IPS-11a (cell line): ENCODE measurements around the gene AP3B1.
"Not testable (repeated sequence)": the region's sequence is repeated elsewhere in the genome, so short reads cannot be mapped to it uniquely, and the experiment has no call there.

Source experiments
- H3K4me3 ChIP-seq: one replicate; pipeline ENCODE4 v1.5.1; 2013; ENCODE audit warnings: low read depth, low read length, control low read depth

AP3B1 gene

DNA sequence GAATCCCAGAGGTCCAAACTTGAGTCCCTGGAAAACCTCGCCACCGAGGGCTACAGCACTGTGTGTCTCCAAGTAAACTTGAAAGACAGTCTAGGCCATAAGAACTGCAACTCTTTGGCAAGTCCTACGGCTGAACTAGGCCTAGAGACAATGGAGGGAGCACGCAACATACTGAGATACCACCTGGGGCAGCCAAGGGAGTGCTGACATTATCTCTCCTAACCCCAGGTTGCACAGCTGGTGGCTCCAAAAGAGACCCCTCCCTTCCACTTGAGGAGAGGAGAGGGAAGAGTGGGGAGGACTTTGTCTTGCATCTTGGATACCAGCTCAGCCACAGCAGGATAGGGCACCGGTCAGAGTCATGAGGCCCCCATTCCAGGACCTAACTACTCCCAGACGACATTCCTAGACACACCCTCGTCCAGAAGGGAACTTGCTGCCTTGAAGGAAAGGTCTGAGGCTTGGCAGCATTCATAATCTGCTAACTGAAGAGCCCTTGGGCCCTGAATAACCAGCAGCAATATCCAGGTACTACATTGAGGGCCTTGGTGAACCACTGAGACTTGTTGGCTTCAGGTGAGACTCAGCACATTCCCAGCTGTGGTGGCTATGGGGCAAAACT, 42.7 kb downstream of the AP3B1 start:
- H3K4me3 ChIP-seq, result no peak overlapping the region

- no peak overlapping the region for H3K4me3 ChIP-seq
These were observed 49.4 kb downstream of the AP3B1 start for GRCh38 chr5:78245136-78245535.

DNA sequence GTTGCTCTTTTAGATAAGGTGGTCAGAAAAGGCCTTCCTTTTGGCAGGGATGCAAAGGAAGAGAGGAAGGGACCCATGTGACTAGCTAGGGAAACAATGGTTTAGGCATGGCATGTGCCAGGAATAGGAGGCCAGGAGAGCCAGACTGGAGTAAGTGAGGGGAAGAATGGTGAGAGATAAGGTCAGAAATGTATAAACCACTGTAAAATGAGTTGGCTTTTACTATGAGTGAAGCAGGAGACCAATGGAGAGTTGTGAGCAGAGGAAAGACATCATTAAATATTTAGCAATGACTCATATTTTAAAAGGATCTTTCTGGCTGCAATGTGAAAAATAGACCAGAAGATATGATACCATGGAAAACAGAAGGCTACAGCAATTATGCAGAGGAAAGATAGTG, 50.9 kb downstream of the AP3B1 start:
- H3K4me3 ChIP-seq, result no peak overlapping the region

- H3K4me3 ChIP-seq, result no peak overlapping the region
These were observed 51.4 kb downstream of the AP3B1 start for GRCh38 chr5:78243091-78243490.

DNA sequence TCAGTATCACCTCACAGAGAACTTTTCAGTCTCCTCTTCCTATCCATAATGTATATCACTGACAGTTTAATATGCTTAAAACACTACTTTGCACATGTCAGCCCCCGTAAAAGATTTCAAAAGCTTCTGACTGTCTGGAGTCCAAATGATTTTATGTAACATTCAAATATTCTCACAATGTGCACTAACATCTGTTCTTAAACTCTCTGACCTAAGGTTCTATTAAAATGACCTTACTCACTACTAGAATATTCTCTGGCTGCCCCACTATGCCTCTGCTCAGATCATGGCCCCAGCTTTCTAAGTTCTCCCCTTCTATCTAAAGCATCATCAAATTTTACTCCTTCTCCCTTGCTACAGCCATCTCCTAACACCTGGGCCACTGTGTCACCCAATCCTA, 52.5 kb downstream of the AP3B1 start:
- H3K4me3 ChIP-seq, result no peak overlapping the region

- no peak overlapping the region for H3K4me3 ChIP-seq
These were observed 56.6 kb downstream of the AP3B1 start for GRCh38 chr5:78237911-78238310.

GRCh38 chr5:78236046-78236445, 58.5 kb downstream of the AP3B1 start:
- no peak overlapping the region for H3K4me3 ChIP-seq

DNA sequence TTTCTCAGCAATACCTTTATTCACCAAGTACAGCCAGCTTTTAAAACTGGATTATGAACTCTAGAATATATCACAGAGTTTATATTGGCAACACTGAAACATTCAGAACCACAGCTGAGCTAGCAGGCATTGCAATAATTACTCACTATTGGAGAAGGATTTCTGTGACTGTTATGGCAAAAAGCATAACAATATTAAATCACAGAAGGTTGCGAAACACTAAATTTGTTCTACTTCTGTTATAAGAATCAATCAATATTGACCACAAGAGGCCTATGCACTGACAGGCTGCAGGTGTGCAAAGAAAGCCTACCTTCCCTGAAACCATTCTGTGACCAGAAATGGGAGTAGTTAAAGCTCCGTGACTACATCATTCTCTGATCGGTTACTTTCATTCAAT, 59.2 kb downstream of the AP3B1 start:
- H3K4me3 ChIP-seq, result no peak overlapping the region

GRCh38 chr5:78234804-78235203, 59.7 kb downstream of the AP3B1 start:
- H3K4me3 ChIP-seq, result no peak overlapping the region

GRCh38 chr5:78232163-78232562, 62.3 kb downstream of the AP3B1 start:
- no peak overlapping the region for H3K4me3 ChIP-seq

DNA sequence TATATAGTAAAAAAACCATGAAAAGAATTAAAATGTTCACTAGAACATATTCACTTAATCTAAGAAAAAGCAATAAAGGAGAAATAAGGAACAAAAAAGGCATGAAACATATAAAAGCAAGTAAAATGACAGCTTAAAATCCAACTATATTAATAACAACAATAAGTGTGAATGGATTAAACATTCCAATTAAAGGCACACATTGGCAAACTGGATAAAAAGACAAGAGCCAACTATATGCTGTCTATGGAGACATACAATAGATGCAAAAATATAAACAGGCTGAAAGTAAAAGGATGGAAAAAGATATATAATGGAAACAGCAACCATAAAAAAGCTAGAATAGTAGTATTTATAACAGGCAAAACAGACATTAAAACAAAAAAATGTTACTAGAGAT, 70.1 kb downstream of the AP3B1 start:
- no peak overlapping the region for H3K4me3 ChIP-seq

GRCh38 chr5:78221964-78222451, 72.5 kb downstream of the AP3B1 start:
- no peak overlapping the region for H3K4me3 ChIP-seq

- no peak overlapping the region for H3K4me3 ChIP-seq
These were observed 73.0 kb downstream of the AP3B1 start for GRCh38 chr5:78221467-78221866.

- H3K4me3 ChIP-seq, result no peak overlapping the region
These were observed 78.5 kb downstream of the AP3B1 start for GRCh38 chr5:78215972-78216371.

DNA sequence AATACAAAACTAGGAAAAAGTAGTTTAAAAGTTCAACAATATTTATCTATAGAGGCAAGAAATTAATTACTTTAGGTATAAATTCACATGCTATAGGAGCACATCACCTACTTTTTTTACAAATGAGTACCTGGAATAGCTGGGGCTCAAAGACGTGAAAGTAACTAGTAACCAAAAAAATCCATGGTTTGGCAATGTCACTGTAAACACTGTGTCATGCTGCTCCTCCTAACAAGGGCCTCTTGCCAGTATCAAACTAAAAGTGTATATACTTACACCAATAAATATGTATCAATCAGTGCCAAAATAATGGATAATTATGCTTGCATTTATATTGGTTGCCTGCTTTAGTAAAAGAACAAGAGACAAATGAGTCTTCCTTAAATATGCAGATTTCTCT, 78.9 kb downstream of the AP3B1 start:
- H3K4me3 ChIP-seq, result no peak overlapping the region

- H3K4me3 ChIP-seq, result no peak overlapping the region
These were observed 80.7 kb downstream of the AP3B1 start for GRCh38 chr5:78213799-78214198.

DNA sequence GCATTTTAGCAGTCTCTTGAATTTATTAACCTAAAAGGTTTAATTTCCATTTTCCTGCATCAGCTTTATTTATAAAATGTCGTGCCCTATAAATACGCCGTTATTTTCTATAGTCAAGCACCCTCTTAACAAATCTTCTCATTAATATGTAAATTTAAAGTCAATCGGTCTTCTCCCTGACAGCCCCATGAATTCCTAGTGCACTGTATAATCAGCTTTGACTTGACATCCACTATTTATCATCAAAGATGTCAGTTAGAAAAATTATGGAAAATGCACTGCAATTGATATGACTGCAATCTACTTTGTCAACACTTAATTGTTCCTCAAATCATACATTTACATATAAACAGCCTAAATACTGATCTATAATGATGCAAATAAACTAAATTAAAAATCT, 83.4 kb downstream of the AP3B1 start:
- no peak overlapping the region for H3K4me3 ChIP-seq

GRCh38 chr5:78204241-78204640, 90.3 kb downstream of the AP3B1 start:
- no peak overlapping the region for H3K4me3 ChIP-seq

DNA sequence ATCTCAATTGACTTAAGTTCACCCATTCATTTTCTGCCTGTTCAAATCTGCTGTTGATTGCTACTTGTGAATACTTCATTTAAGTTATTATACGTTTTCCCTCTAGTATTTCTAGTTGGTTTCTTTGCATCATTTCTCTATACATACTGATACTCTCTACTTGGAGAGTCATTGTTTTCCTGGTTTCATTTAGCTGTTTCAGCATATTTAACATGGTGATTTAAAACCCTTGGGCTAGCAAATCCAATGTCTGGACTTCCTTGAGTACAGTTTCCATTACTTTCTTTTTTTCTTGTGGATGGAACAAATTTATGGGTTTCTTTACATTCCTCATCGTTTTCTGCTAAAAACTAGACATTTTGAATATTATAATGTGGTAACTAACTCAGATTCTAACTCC, 90.7 kb downstream of the AP3B1 start:
- no peak overlapping the region for H3K4me3 ChIP-seq

- no peak overlapping the region for H3K4me3 ChIP-seq
These were observed 104.1 kb downstream of the AP3B1 start for GRCh38 chr5:78190402-78190801.

DNA sequence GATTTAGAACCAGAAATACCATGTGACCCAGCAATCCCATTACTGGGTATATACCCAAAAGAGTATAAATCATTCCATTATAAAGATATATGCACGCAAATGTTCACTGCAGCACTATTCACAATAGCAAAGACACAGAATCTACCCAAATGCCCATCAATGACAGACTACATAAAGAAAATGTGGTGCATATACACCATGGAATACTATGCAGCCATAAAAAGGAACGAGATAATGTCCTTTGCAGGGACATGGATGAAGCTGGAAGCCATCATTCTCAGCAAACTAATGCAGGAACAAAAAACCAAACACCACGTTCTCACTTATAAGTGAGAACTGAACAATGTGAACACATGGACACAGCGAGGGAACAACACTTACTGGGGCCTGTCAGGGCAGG, 105.8 kb downstream of the AP3B1 start:
- not testable (repeated sequence) for H3K4me3 ChIP-seq

GRCh38 chr5:78187172-78187571, 107.3 kb downstream of the AP3B1 start:
- no peak overlapping the region for H3K4me3 ChIP-seq

- no peak overlapping the region for H3K4me3 ChIP-seq
These were observed 111.7 kb downstream of the AP3B1 start for GRCh38 chr5:78182838-78183237.
